GM21528 (cell line): ENCODE measurements around the gene DAPP1.

ENCODE experiments used
- ATAC-seq: cut with Tn5 transposase; IDR thresholded peaks from one replicate; pipeline ENCODE4 v1.9.1; 2021; ENCODE audit warnings: mild to moderate bottlenecking, moderate library complexity; ENCODE audit not compliant: unreplicated experiment, low FRiP score

DAPP1 gene

GRCh38 chr4:99893839-99894160 is 77.2 kb downstream of the DAPP1 start:
- no peak for ATAC-seq

- peak; percentile 99 for ATAC-seq
Measured at GRCh38 chr4:99894161-99894997, 77.8 kb downstream of the DAPP1 start, which contains the start of gene LAMTOR3. Gene LAMTOR3, minus strand, starts transcription at chr4:99894427. Its CDS starts 464 bp downstream, at chr4:99893963.

GRCh38 chr4:99894998-99895397 is 78.4 kb downstream of the DAPP1 start:
- ATAC-seq, result no peak

GRCh38 chr4:99915449-99915848 is 98.8 kb downstream of the DAPP1 start:
- ATAC-seq, result no peak

GRCh38 chr4:99917575-99917974 is 100.9 kb downstream of the DAPP1 start:
- ATAC-seq, result no peak

GRCh38 chr4:99918656-99919055 is 102.0 kb downstream of the DAPP1 start:
- no peak for ATAC-seq
